ENCODE data around the gene KHDRBS2. TPM values are rescaled to one million over a fixed set of nuclear protein-coding genes. Genes with fewer than 3 reads are reported as not detected.

KHDRBS2 gene
- total RNA-seq, 1 experiment from 2014 or later = not detected

DNA sequence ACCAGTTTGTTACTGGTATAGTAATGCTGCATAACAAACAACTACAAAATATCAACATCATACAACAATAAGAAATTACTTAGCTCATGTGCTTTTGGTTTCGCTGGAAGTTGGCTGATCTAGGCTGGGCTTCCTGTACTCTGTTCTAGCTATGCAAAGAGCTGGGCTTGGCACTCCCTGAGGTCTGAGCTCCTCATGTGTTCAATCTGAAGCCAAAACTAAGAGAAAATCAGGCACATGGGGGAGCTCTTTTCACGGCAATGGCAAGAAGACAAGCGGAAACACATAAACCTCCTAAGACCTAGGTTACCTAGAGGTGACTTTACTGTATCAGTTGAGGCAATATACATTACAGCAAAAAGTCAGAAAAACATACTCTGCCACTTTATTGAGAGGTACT lies 574.2 kb downstream of the KHDRBS2 start:
- POLR2A ChIA-PET = no interaction called here
- no peak overlapping the region for H3K27ac Mint-ChIP-seq (ENCODE audit: low read depth, unreplicated experiment)
- peak; percentile 0 for DNase-seq (ENCODE audit: unreplicated experiment)
- H3K9me3 Mint-ChIP-seq (ENCODE audit: unreplicated experiment) = no peaks in the 10 kb centered on the region
- intact Hi-C loops (cut with micrococcal nuclease) = loop anchor here (1.0 to 10.0 kb wide), 2 partner anchors 438 to 573 kb away; partner anchors contain the start of gene KHDRBS2
- no TSS peak for BruUV-seq (replicated peaks)
- no peaks in the 10 kb centered on the region for H3K27me3 Mint-ChIP-seq (ENCODE audit: insufficient read depth, unreplicated experiment)
- H3K4me3 Mint-ChIP-seq (ENCODE audit: unreplicated experiment) = no peak overlapping the region
- H3K4me1 Mint-ChIP-seq (ENCODE audit: insufficient read depth, unreplicated experiment) = no peaks in the 10 kb centered on the region
- no peaks in the 10 kb centered on the region for H3K36me3 Mint-ChIP-seq (ENCODE audit: insufficient read depth, unreplicated experiment)
- peak; percentile 24 for TF ChIP-seq CTCF (IDR thresholded peaks at IDR 0.05; ENCODE audit: unreplicated experiment)
- CTCF ChIA-PET = interaction anchor here (0.8 to 1.5 kb wide), 5 partner anchors 9 to 1539 kb away, joined by 3 to 6 read pairs (median 3); no protein-coding TSS in a partner anchor

- H3K4me3 Mint-ChIP-seq (ENCODE audit: unreplicated experiment) = no peak overlapping the region
- POLR2A ChIA-PET = no interaction called here
- no peaks in the 10 kb centered on the region for H3K9me3 Mint-ChIP-seq (ENCODE audit: unreplicated experiment)
- CTCF ChIA-PET = no interaction called here
- H3K36me3 Mint-ChIP-seq (ENCODE audit: insufficient read depth, unreplicated experiment) = no peaks in the 10 kb centered on the region
- no peak for DNase-seq (ENCODE audit: unreplicated experiment)
- no TSS peak for BruUV-seq (replicated peaks)
- intact Hi-C loops (cut with micrococcal nuclease) = no loop called here
- H3K27me3 Mint-ChIP-seq (ENCODE audit: insufficient read depth, unreplicated experiment) = no peaks in the 10 kb centered on the region
- no peaks in the 10 kb centered on the region for H3K4me1 Mint-ChIP-seq (ENCODE audit: insufficient read depth, unreplicated experiment)
- H3K27ac Mint-ChIP-seq (ENCODE audit: low read depth, unreplicated experiment) = no peak overlapping the region
- no peak for TF ChIP-seq CTCF (IDR thresholded peaks at IDR 0.05; ENCODE audit: unreplicated experiment)
Observed at GRCh38 chr6:61688165-61688564, 597.9 kb downstream of the KHDRBS2 start.

DNA sequence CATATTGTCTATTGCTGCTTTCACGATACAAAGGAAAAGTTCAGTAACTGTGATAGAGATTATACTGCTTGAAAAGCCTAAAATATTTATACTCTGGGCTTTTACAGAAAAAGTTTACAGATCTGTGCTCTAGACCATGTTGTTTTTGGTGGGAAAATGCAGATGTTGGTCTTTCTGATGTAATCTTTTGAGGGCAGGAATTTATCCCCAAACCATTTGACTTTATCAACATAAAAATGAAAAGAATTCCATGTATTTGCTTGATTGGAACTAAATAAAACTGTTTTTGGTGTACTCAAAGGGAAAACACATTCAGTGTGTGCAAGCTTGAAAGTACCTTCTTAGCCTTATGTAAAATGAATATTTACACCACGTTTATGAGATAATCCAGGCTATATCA lies 603.5 kb downstream of the KHDRBS2 start:
- Mint-ChIP-seq H3K27me3 (ENCODE audit: insufficient read depth, unreplicated experiment) (no peaks in the 10 kb centered on the region), H3K27ac (ENCODE audit: low read depth, unreplicated experiment) (no peak overlapping the region), H3K9me3 (ENCODE audit: unreplicated experiment) (no peaks in the 10 kb centered on the region), H3K4me1 (ENCODE audit: insufficient read depth, unreplicated experiment) (no peaks in the 10 kb centered on the region), H3K36me3 (ENCODE audit: insufficient read depth, unreplicated experiment) (no peaks in the 10 kb centered on the region), H3K4me3 (ENCODE audit: unreplicated experiment) (no peak overlapping the region)
- no peak for DNase-seq (ENCODE audit: unreplicated experiment)
- ChIA-PET CTCF (interaction anchor here (0.5 kb wide), 1 partner anchor 38 kb away, joined by 3 read pairs; no protein-coding TSS in a partner anchor), POLR2A (no interaction called here)
- intact Hi-C loops (cut with micrococcal nuclease) = no loop called here
- TF ChIP-seq CTCF (IDR thresholded peaks at IDR 0.05; ENCODE audit: unreplicated experiment) = no peak
- no TSS peak for BruUV-seq (replicated peaks)

- Mint-ChIP-seq H3K27me3 (ENCODE audit: insufficient read depth, unreplicated experiment) (no peaks in the 10 kb centered on the region), H3K27ac (ENCODE audit: low read depth, unreplicated experiment) (no peak overlapping the region), H3K4me3 (ENCODE audit: unreplicated experiment) (no peak overlapping the region), H3K9me3 (ENCODE audit: unreplicated experiment) (no peaks in the 10 kb centered on the region), H3K4me1 (ENCODE audit: insufficient read depth, unreplicated experiment) (no peaks in the 10 kb centered on the region), H3K36me3 (ENCODE audit: insufficient read depth, unreplicated experiment) (no peaks in the 10 kb centered on the region)
- no TSS peak for BruUV-seq (replicated peaks)
- no peak for DNase-seq (ENCODE audit: unreplicated experiment)
- no peak for TF ChIP-seq CTCF (IDR thresholded peaks at IDR 0.05; ENCODE audit: unreplicated experiment)
- ChIA-PET CTCF (no interaction called here), POLR2A (no interaction called here)
- intact Hi-C loops (cut with micrococcal nuclease) = no loop called here
Observed at GRCh38 chr6:61679625-61680024, 606.4 kb downstream of the KHDRBS2 start.
